IMR-90 (cell line): ENCODE measurements around the gene LAMA2. TPM values are rescaled to one million over a fixed set of nuclear protein-coding genes. Genes with fewer than 3 reads are reported as not detected.

ENCODE experiments used
- ATAC-seq: fragments of 200-7000 bp; cut with Tn5 transposase; 2 replicates; pipeline ENCODE4 v1.9.1; 2020; ENCODE audit warnings: low read depth, mild to moderate bottlenecking, moderate library complexity
- BruUV-seq: library from RNA; stranded (reverse); fragments of 400-500 nt; replicated peaks from 2 replicates; lab custom pipeline; 2021; lab: Mats Ljungman, UMichigan
- CTCF ChIA-PET: fragments of 300-600 bp; formaldehyde crosslinking; extraction: SDS; loops from one replicate; lab custom pipeline; 2021; ENCODE audit warnings: antibody characterized with exemption; lab: Yijun Ruan, JAX
- POLR2A ChIA-PET: fragments of 300-600 bp; sonication (Branson Sonifier 250); formaldehyde crosslinking; loops from one replicate; lab custom pipeline; 2022; ENCODE audit warnings: antibody characterized with exemption; ENCODE audit not compliant: unreplicated experiment; lab: Charles Lee
- DNase-seq: peaks from one replicate; pipeline ENCODE4 v3.0.0; 2013
- H2AFZ ChIP-seq: replicated peaks from 2 replicates; pipeline ENCODE3; 2013; ENCODE audit warnings: low read length, mild to moderate bottlenecking; ENCODE audit not compliant: poor library complexity
- H2AK5ac ChIP-seq: 2 replicates; pipeline ENCODE4 v1.6.1; 2013; ENCODE audit warnings: low read depth, low read length, inconsistent platforms
- H2AK9ac ChIP-seq: replicated peaks from 2 replicates; pipeline ENCODE3; 2013; ENCODE audit warnings: mild to moderate bottlenecking, low read depth, low read length, moderate library complexity; ENCODE audit not compliant: poor library complexity
- H2BK120ac ChIP-seq: 2 replicates; pipeline ENCODE4 v1.6.1; 2013; ENCODE audit warnings: low read depth, low read length, inconsistent platforms
- H2BK15ac ChIP-seq: 3 replicates; pipeline ENCODE4 v1.6.1; 2013; ENCODE audit warnings: low read depth, low read length, inconsistent platforms
- H2BK20ac ChIP-seq: 2 replicates; pipeline ENCODE4 v1.6.1; 2013; ENCODE audit warnings: low read depth, mild to moderate bottlenecking, inconsistent platforms, low read length, moderate library complexity
- H2BK5ac ChIP-seq: 2 replicates; pipeline ENCODE4 v1.6.1; 2013; ENCODE audit warnings: mild to moderate bottlenecking, low read depth, low read length, inconsistent platforms; ENCODE audit not compliant: poor library complexity, severe bottlenecking
- H3K14ac ChIP-seq: replicated peaks from 2 replicates; pipeline ENCODE4 v1.6.1; 2013; ENCODE audit warnings: low read depth, low read length, inconsistent platforms
- H3K18ac ChIP-seq: 2 replicates; pipeline ENCODE4 v1.6.1; 2013; ENCODE audit warnings: low read depth, low read length, control low read depth
- H3K23ac ChIP-seq: 2 replicates; pipeline ENCODE4 v1.6.1; 2013; ENCODE audit warnings: low read depth, low read length, inconsistent platforms
- H3K27ac ChIP-seq: 2 replicates; pipeline ENCODE4 v1.5.1; 2013; ENCODE audit warnings: mild to moderate bottlenecking, control low read depth, low read length; ENCODE audit not compliant: insufficient read depth
- H3K27me3 ChIP-seq: 2 replicates; pipeline ENCODE4 v1.6.1; 2013; ENCODE audit warnings: low read length; ENCODE audit not compliant: control insufficient read depth, insufficient read depth
- H3K36me3 ChIP-seq: 2 replicates; pipeline ENCODE4 v1.6.1; 2013; ENCODE audit warnings: low read length, mixed read lengths; ENCODE audit not compliant: control insufficient read depth, insufficient read depth
- H3K4ac ChIP-seq: 2 replicates; pipeline ENCODE4 v1.6.1; 2013; ENCODE audit warnings: low read depth, low read length, inconsistent platforms
- H3K4me1 ChIP-seq: 2 replicates; pipeline ENCODE4 v1.6.1; 2013; ENCODE audit warnings: low read length, mixed read lengths; ENCODE audit not compliant: control insufficient read depth, insufficient read depth
- H3K4me2 ChIP-seq: 2 replicates; pipeline ENCODE4 v1.6.1; 2013; ENCODE audit warnings: low read depth, mild to moderate bottlenecking, control low read depth, low read length, moderate library complexity
- H3K4me3 ChIP-seq: 2 replicates; pipeline ENCODE4 v1.5.1; 2013; ENCODE audit warnings: low read depth, mild to moderate bottlenecking, control low read depth, low read length, moderate library complexity; ENCODE audit not compliant: insufficient read depth
- H3K56ac ChIP-seq: 2 replicates; pipeline ENCODE4 v1.6.1; 2013; ENCODE audit warnings: low read length, inconsistent platforms; ENCODE audit not compliant: insufficient read depth; ENCODE audit errors: extremely low read depth
- H3K79me1 ChIP-seq, 2 experiments: 2 replicates each; pipeline ENCODE4 v1.6.1; 2013; ENCODE audit warnings: low read length in 2 of 2, inconsistent platforms in 1 of 2, low read depth in 1 of 2
- H3K9ac ChIP-seq: 2 replicates; pipeline ENCODE4 v1.6.1; 2013; ENCODE audit warnings: low read depth, low read length, control low read depth
- H3K9me1 ChIP-seq: 2 replicates; pipeline ENCODE4 v1.6.1; 2013; ENCODE audit warnings: low read length, inconsistent platforms; ENCODE audit not compliant: insufficient read depth
- H3K9me3 ChIP-seq: 2 replicates; pipeline ENCODE4 v1.6.1; 2013; ENCODE audit warnings: low read length; ENCODE audit not compliant: control insufficient read depth, insufficient read depth
- H4K20me1 ChIP-seq: 2 replicates; pipeline ENCODE4 v1.6.1; 2013; ENCODE audit warnings: low read length, inconsistent platforms; ENCODE audit not compliant: insufficient read depth
- H4K5ac ChIP-seq: 2 replicates; pipeline ENCODE4 v1.6.1; 2013; ENCODE audit warnings: mild to moderate bottlenecking, low read depth, low read length, control low read depth
- H4K8ac ChIP-seq, 2 experiments: 2 replicates each; pipeline ENCODE4 v1.6.1; 2013; ENCODE audit warnings: low read depth in 2 of 2, low read length in 2 of 2, control low read depth in 1 of 2, inconsistent platforms in 1 of 2
- H4K91ac ChIP-seq: 2 replicates; pipeline ENCODE4 v1.6.1; 2013; ENCODE audit warnings: low read depth, low read length, inconsistent platforms; ENCODE audit not compliant: insufficient read depth
- BHLHE40 ChIP-seq: fragments of 150-350 bp; IDR thresholded peaks from 2 replicates; pipeline ENCODE4 v1.6.1; 2016; ENCODE audit warnings: mild to moderate bottlenecking, low read depth, low read length
- CEBPB ChIP-seq: IDR thresholded peaks from 2 replicates; pipeline ENCODE4 v1.6.1; 2012; ENCODE audit warnings: low read depth, low read length, improper control_type of control experiment
- CHD1 ChIP-seq: IDR thresholded peaks from 2 replicates; pipeline ENCODE4 v1.6.1; 2012; ENCODE audit warnings: low read depth, low read length, improper control_type of control experiment
- FOS ChIP-seq: fragments of 150-350 bp; IDR thresholded peaks from 2 replicates; pipeline ENCODE4 v1.6.1; 2016; ENCODE audit warnings: low read depth, low read length
- MAZ ChIP-seq: IDR thresholded peaks from 2 replicates; pipeline ENCODE4 v1.6.1; 2012; ENCODE audit warnings: low read depth, mild to moderate bottlenecking, low read length, improper control_type of control experiment, moderate library complexity, borderline replicate concordance
- MXI1 ChIP-seq: IDR thresholded peaks from 2 replicates; pipeline ENCODE4 v1.6.1; 2012; ENCODE audit warnings: low read depth, mild to moderate bottlenecking, low read length, moderate library complexity, borderline replicate concordance
- NFE2L2 ChIP-seq: fragments of 150-350 bp; IDR thresholded peaks from 2 replicates; pipeline ENCODE4 v1.6.1; 2016; ENCODE audit warnings: low read depth, mild to moderate bottlenecking, low read length
- RAD21 ChIP-seq: IDR thresholded peaks from 2 replicates; pipeline ENCODE4 v1.6.1; 2012; ENCODE audit warnings: low read length, improper control_type of control experiment
- RFX5 ChIP-seq: IDR thresholded peaks from 2 replicates; pipeline ENCODE4 v1.8.0; 2012; ENCODE audit warnings: low read depth, mild to moderate bottlenecking, low read length, moderate library complexity
- SMC3 ChIP-seq: fragments of 150-350 bp; IDR thresholded peaks from 2 replicates; pipeline ENCODE4 v1.6.1; 2016; ENCODE audit warnings: low read depth, mild to moderate bottlenecking, antibody characterized with exemption, low read length, moderate library complexity
- WGBS, 2 experiments: methylation state at CpG; one replicate each; pipeline versions ENCODE4 v1.1.5 to v1.1.7; 2013; ENCODE audit warnings: missing lambda C conversion rate in 2 of 2; ENCODE audit not compliant: insufficient read length in 1 of 2; ENCODE audit errors: extremely low coverage in 2 of 2; 5-methylcytosine and 5-hydroxymethylcytosine counted together
- dilution Hi-C: fragments of 300-500 bp; cut with HindIII; formaldehyde crosslinking; loops from one replicate; pipeline ENCODE4 v1.14.3; 2018; ENCODE audit warnings: low sequenced_read_pairs; ENCODE audit not compliant: unreplicated experiment
- in situ Hi-C: fragments of 300-500 bp; cut with MboI; formaldehyde crosslinking; loops from 3 replicates; pipeline ENCODE4 v1.14.3; 2019; ENCODE audit warnings: low sequenced_read_pairs, inconsistent platforms, mixed read lengths
- intact Hi-C: fragments of 100-400 bp; cut with micrococcal nuclease; formaldehyde crosslinking; loops from 2 replicates; pipeline ENCODE4 v1.10.0; 2022
- polyA plus RNA-seq, 3 experiments: library from polyadenylated mRNA; depleted of rRNA; stranded (reverse); fragments of >200 nt; gene quantifications; 2 replicates each; pipeline ENCODE4 v1.2.3, GENCODE V29; 2012; ENCODE audit warnings: low replicate concordance in 1 of 3
- total RNA-seq: library from RNA; depleted of rRNA; stranded (reverse); fragments of >200 nt; gene quantifications from 2 replicates; pipeline ENCODE4 v1.2.3, GENCODE V29; 2012
- TF ChIP-seq, protein P1 (sequence below): conservative IDR thresholded peaks from 2 replicates; pipeline ENCODE4 v1.5.1; 2012; ENCODE audit warnings: mild to moderate bottlenecking, low read depth, low read length, improper control_type of control experiment
- TF ChIP-seq, protein P2 (sequence below): fragments of 150-350 bp; IDR thresholded peaks from 2 replicates; pipeline ENCODE4 v1.6.1; 2017; ENCODE audit warnings: mild to moderate bottlenecking, antibody characterized with exemption, low read length, low read depth

The LAMA2 gene
- total and polyA plus RNA-seq, 2 of the 4 experiments (the other 2 are of a cell fraction), result 9.9 to 13.3 TPM

- no TSS peak for BruUV-seq
- Histone ChIP-seq H3K27ac (no peak overlapping the region), H3K9ac (no peak overlapping the region), H3K4me2 (no peak overlapping the region), H2BK15ac (no peak overlapping the region), H2BK120ac (no peak overlapping the region), H3K27me3 (no peaks in the 10 kb centered on the region), H3K23ac (no peak overlapping the region), H2AFZ (no peak overlapping the region), H2BK20ac (no peak overlapping the region), H3K4me1 (peaks cover 5% of the 10 kb centered on the region), H3K18ac (no peak overlapping the region), H4K8ac (no peak overlapping the region), H4K5ac (no peak overlapping the region), H3K14ac (no peak overlapping the region), H2AK9ac (no peak overlapping the region), H4K91ac (no peak overlapping the region), H3K79me1 (no peaks in the 10 kb centered on the region), H2BK5ac (no peak overlapping the region), H3K4ac (no peak overlapping the region), H3K56ac (no peak overlapping the region), H4K20me1 (no peaks in the 10 kb centered on the region), H2AK5ac (no peak overlapping the region), H3K9me1 (no peaks in the 10 kb centered on the region; the same call in none of the 2 replicates), H3K9me3 (no peaks in the 10 kb centered on the region), H3K36me3 (no peaks in the 10 kb centered on the region), H3K4me3 (no peak overlapping the region)
- in situ Hi-C loops, result no loop called here
- dilution Hi-C loops, result no loop called here
- WGBS, 2 experiments, result no CpG with 5 or more reads among the region's 3 CpGs
- ATAC-seq (no peak), DNase-seq (no peak)
- TF ChIP-seq CHD1 (no peak), MXI1 (no peak), SMC3 (no peak), NFE2L2 (no peak), MAZ (no peak), CEBPB (no peak), BHLHE40 (no peak), FOS (no peak), RAD21 (no peak), RFX5 (no peak)
- TF ChIP-seq, protein P1, sequence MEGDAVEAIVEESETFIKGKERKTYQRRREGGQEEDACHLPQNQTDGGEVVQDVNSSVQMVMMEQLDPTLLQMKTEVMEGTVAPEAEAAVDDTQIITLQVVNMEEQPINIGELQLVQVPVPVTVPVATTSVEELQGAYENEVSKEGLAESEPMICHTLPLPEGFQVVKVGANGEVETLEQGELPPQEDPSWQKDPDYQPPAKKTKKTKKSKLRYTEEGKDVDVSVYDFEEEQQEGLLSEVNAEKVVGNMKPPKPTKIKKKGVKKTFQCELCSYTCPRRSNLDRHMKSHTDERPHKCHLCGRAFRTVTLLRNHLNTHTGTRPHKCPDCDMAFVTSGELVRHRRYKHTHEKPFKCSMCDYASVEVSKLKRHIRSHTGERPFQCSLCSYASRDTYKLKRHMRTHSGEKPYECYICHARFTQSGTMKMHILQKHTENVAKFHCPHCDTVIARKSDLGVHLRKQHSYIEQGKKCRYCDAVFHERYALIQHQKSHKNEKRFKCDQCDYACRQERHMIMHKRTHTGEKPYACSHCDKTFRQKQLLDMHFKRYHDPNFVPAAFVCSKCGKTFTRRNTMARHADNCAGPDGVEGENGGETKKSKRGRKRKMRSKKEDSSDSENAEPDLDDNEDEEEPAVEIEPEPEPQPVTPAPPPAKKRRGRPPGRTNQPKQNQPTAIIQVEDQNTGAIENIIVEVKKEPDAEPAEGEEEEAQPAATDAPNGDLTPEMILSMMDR, result no peak
- TF ChIP-seq, protein P2, sequence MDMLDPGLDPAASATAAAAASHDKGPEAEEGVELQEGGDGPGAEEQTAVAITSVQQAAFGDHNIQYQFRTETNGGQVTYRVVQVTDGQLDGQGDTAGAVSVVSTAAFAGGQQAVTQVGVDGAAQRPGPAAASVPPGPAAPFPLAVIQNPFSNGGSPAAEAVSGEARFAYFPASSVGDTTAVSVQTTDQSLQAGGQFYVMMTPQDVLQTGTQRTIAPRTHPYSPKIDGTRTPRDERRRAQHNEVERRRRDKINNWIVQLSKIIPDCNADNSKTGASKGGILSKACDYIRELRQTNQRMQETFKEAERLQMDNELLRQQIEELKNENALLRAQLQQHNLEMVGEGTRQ, result no peak
- CTCF ChIA-PET, result no interaction called here
- intact Hi-C loops, result no loop called here
- POLR2A ChIA-PET, result no interaction called here
Observed at GRCh38 chr6:129179283-129179682, 296.3 kb downstream of the LAMA2 start.
